Measurements from ENCODE around the gene GAREM1. TPM values are rescaled to one million over a fixed set of nuclear protein-coding genes. Genes with fewer than 3 reads are reported as not detected.

GAREM1 gene
- total and polyA plus RNA-seq, 2 of the 8 experiments (the other 6 are each of a cell fraction or from before 2014, with no cell fraction given) = 3.6 to 9.2 TPM

GRCh38 chr18:32478317-32478716 is 7.6 kb upstream of the GAREM1 start (continued):
- TF ChIP-seq SIN3A (conservative IDR thresholded peaks at IDR 0.05 in 1 of 2, IDR thresholded peaks at IDR 0.05 in 1 of 2; ENCODE audit: low read depth in 1 of 2, low read length in 2 of 2) (no peak), SAP30 (IDR thresholded peaks at IDR 0.05; ENCODE audit: insufficient read depth, insufficient replicate concordance, low read length) (no peak), SP4 (IDR thresholded peaks at IDR 0.05; ENCODE audit: low read length) (no peak), FOSL1 (IDR thresholded peaks at IDR 0.05; ENCODE audit: insufficient read depth, low read depth, low read length) (no peak), POLR2AphosphoS5 (IDR thresholded peaks at IDR 0.05; ENCODE audit: low read depth, low read length) (no peak), ATF3 (IDR thresholded peaks at IDR 0.05; ENCODE audit: insufficient read depth, low read depth, low read length) (no peak)

All from H1 (cell line).